Epidermal melanocyte (primary cell): ENCODE data around the gene GPR17.

Experiments
- DNase-seq: peaks from one replicate; pipeline ENCODE4 v3.0.0; 2011; ENCODE audit warnings: low spot score; ENCODE audit not compliant: insufficient read length

The GPR17 gene, protein sequence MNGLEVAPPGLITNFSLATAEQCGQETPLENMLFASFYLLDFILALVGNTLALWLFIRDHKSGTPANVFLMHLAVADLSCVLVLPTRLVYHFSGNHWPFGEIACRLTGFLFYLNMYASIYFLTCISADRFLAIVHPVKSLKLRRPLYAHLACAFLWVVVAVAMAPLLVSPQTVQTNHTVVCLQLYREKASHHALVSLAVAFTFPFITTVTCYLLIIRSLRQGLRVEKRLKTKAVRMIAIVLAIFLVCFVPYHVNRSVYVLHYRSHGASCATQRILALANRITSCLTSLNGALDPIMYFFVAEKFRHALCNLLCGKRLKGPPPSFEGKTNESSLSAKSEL

DNA sequence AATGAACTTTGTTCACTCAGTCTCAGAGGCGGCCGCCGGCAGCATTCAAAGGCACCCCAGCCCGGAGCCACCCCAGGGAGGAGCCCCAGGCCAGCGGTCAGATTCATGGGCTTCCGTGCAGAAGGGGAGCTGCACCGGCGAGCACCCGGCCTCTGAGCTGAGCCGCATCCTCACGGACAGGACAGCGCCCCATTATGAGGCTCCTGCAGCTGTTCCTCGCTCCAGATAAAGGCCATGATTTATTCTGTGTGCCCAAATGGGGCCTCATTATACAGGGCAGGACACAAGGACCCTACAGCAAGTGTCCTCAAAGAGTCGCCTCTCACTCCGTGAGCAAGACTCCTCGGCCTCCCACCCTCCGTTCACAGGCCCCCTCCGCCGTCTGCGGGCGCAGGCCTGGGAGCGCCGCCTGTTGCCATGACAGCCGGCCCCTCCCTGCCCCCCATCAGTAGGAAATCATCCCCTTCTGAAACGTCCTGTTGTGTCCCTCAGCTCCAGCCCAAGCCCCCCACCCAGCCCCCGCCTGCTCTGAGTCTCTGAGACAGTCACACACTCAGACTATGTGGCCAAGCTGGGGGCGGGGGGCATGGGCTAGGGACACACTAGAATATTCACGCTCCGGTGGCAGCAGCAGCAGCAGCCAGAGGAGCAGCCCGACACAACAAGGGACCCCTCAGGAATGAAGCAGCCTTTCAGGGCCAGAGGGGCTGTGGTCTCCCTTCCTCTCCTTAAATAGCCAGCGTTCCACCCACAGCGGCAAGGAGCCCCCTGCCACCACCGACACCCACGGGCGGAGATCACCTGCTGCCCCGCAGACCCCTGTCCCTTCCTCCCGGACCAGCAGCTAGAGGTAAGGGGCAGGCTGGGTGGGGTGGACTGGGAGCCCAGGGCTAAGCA is at the start of gene GPR17:
TSS of gene GPR17 (plus strand) at position 759 of the 897 bp plus-strand sequence. CDS start 4,583 bp downstream, outside the sequence.
- no peak for DNase-seq

- DNase-seq = no peak
Observed at GRCh38 chr2:127596311-127597045, 49.5 kb upstream of the GPR17 start.

DNA sequence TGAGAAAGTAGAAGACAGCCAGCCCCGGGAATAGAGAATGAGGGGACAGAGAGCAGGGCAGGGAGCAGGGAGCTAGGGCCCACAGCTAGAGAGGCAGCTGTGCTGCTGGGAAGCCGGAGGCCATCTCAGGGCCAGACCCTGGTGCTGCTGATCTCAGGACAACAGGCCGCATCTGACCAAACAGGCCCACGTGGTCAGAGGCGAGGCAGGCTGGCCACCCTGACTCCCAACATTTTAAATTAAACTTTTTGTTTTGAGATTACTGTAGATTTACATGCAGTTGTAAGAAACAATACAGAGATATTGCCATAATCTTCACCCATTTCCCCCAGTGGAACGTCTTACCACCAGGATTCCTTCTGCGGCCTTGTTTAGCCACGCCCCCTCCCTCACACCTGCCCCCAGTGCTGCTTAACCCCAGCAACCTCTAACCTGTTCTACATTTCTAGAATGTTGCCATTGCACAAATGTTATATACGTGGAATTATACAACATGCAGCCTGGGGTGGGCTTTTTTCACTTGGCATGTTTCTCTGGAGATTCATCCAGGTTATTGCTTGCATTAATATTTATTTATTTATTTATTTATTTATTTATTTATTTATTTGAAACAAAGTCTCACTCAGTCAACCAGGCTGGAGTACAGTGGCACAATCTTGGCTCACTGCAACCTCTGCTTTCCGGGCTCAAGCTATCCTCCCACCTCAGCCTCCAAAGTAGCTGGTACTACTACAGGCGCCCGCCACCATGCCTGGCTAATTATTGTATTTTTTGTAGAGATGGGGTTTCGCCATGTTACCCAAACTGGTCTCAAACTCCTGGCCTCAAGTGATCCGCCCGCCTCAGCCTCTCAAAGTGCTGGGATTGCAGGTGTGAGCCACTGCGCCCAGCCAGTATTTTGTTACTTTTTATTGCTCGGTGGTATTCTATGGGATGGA is 48.6 kb upstream of the GPR17 start:
- DNase-seq = no peak

DNA sequence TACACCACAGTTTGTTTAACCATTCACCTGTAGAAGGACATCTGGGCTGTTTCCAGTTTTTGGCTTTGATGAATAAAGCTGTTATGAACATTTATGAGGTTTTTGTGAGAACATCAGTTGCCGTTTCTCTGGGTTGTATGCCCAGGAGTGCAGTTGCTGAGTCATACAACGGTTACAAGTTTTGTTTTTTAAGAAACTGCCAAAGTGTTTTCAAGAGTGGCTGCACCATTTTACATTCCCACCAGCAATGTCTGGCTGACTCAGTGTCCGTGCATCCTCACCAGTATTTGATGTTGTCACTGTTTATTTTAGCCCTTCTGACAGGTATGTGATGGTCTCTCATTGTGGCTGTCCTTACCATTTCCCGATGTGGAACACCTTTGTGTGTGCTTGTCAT is 48.0 kb upstream of the GPR17 start:
- DNase-seq = no peak

GRCh38 chr2:127598711-127599110 is 47.2 kb upstream of the GPR17 start:
- no peak for DNase-seq

DNA sequence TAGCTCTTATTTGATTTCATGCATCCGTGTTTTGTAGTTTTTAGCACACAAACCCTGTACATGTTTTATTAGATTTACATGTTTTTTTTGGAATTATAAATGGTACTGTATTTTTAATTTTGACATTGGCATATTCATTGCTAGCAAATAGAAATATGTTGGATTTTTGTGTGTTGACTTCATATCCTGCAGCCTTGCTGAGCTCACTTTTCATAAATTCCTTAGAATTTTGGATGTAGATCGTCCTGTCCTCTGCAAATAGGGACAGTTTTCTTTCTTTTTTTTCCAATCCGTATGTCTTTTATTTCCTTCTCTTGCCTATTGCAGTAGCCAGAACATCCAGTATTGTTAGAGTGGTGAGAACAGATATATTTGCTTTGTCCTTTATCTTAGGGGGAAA is 46.7 kb upstream of the GPR17 start:
- DNase-seq = no peak

- no peak for DNase-seq
Observed at GRCh38 chr2:127604986-127605385, 41.0 kb upstream of the GPR17 start.

DNA sequence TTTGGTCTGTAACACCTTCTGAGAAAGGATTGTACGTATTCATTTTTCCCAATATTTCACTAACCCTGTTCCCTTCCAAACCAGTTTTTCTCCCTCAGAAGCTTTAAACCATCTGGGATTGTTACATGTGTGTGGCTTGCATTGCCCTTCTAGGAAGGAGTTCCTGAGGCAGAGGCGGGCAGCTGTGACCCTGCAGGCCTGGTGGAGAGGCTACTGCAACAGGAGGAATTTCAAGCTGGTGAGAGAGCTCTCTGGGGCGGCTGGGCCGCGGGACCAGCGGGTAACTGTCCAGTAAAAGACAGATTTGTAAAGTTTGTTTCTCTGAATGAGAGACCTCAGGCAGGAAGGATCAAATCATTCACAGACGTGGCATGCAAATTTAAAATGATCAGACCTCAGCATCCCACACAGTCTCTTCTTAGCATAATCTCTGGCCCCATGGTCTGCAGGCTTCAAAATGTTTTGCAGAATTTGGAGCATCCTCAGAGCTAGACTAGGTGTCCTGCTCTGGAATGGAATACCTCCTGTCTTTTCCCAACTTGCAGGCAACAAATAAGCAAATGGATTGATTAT is 40.2 kb upstream of the GPR17 start:
- no peak for DNase-seq

DNA sequence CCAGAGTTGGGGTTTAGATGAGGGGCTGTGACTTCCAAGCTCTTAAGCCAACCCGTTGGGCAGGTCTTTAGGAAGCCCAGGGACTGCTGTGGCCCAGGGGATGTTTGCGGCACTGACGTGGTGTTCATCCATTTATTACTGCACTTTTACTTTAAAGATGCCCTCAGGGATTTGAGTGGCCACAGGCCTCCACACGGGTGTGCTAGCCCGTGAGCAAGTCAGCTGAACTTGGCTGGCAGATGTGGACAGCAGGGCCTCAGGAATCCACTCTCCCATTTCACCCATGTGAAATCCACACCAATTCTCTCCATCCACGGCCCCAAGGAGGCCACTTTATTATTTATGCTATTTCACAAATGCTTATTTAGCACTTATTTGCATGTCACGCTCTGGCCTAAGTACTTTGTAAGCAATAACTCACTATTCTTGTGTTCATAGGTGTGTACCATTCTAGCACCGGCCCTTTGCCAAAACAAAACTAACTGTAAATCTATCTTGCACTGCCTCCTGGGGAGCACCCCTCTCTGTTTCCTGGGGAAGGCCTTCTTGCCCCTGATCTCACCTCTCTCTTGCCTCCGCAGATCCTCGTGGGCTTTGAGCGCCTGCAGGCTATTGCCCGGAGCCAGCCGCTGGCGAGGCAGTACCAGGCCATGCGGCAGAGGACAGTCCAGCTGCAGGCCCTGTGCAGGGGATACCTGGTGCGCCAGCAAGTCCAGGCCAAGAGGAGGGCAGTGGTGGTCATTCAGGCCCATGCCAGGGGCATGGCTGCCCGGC is 39.1 kb upstream of the GPR17 start:
- no peak for DNase-seq

DNA sequence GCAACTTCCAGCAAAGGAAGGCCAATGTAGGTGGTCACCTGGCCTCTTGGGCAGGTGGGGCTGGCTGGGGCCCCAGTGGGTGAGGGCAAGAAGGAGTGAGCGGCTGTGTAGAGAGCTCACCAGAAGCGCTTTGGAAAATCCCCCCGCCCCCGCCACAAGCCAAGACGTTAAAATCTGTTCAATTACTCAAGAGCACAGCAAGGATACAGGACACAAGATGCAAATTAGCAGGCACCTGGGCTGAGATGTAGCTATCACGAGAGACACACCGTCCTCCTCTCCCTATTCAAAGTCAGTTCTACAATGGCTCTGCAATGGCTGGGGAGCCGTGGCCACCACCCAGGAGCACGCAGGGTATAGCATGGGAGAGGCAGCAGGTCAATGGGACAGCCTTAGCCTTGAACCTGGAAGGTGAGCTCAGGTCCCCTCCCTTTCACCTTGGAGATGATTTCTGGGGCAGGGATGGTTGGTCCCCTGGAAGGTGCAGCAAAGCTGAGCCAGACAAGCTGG is 38.5 kb upstream of the GPR17 start:
- no peak for DNase-seq

GRCh38 chr2:127608061-127609030 is 37.6 kb upstream of the GPR17 start:
- DNase-seq = no peak

GRCh38 chr2:127609031-127609751 is 36.8 kb upstream of the GPR17 start:
- DNase-seq = no peak

GRCh38 chr2:127609818-127610217 is 36.1 kb upstream of the GPR17 start:
- DNase-seq = no peak

- no peak for DNase-seq
Observed at GRCh38 chr2:127610561-127610960, 35.4 kb upstream of the GPR17 start.

DNA sequence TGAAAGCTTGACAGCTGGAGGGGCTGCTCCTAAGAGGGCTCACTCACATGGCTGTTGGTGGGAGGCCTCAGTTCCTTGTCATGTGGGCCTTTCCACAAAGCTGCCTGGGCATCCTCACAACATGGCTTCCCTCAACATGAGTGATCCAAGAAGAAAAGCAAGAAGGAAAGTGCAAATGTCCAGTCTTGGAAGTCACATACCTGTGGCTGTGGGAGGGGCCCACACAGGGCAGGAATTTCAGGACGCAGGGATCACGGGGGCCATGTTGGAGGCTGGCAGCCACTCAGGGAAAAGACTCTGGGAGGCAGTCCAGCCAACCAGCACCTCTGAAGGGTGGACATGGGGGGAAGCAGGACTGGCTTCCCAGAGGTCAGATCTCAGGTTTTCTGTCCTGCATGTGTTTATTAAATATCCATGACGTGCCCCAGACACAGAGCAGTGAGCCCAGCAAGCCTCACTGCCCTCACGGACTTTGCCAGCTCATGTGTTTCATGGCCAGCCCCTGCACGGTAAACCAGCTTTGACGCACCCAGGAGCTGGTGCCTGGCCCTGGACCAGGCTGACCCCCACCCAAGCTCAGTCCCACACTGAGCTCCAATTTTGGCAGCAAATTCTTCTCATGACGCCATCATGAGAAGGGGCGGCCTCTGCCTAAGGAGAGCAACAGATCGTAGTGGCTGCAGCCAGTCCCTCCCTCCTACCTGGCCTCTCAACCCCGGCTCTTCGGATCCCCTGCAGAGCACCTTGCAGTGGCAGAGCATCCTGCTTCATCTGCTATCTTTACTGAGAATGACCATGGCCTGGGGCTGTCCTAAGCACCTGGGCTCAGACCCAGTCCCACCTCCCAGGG is 34.7 kb upstream of the GPR17 start:
- DNase-seq = no peak

- no peak for DNase-seq
Observed at GRCh38 chr2:127612111-127612822, 33.7 kb upstream of the GPR17 start.
